Astrocyte of the spinal cord (primary cell): ENCODE data around the gene DUSP14.

ENCODE experiments used
- DNase-seq: peaks from one replicate; pipeline ENCODE4 v3.0.0; 2011; ENCODE audit warnings: low read depth, low spot score
- H3K4me3 ChIP-seq: 2 replicates; pipeline ENCODE4 v1.5.1; 2011; ENCODE audit warnings: low read depth, mild to moderate bottlenecking, low read length, moderate library complexity
- CTCF ChIP-seq: IDR thresholded peaks from 2 replicates; pipeline ENCODE4 v1.5.1; 2012; ENCODE audit warnings: low read depth, mild to moderate bottlenecking, low read length, inconsistent platforms
- in situ Hi-C: cut with HindIII; loops from 2 replicates; pipeline ENCODE4 v1.10.0; 2017; ENCODE audit warnings: low sequenced_read_pairs

DUSP14 gene

DNA sequence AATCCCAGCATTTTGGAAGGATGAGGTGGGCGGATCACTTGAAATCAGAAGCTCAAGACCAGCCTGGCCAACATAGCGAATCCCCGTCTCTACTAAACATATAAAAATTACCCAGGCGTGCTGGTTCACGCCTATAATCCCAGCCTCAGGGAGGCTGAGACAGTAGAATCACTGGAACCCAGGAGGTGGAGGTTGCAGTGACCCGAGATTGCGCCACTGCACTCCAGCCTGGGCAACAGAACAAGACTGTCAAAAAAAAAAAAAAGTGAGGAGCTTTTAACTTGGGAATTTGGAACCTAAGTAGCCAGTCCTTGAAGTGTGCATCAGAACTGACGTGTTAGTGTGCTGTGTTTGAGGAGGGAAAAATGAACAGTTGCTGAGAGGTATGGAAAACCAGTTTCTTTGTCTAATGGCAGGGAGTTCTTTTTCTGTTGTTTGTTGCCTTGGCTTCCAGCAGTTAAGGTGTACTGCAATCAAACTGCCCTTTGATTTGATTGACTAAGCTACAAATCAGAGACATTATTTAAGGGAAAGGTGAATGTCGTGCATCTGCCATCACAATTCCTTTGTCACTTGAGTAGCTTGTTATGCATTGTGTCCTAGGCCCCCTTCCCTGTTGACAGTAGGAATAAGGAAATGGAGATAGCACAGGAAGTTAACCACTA is 8.6 kb upstream of the DUSP14 start:
- in situ Hi-C loops, result no loop called here
- H3K4me3 ChIP-seq, result no peak overlapping the region
- DNase-seq, result no peak
- no peak for TF ChIP-seq CTCF

- DNase-seq, result peak; percentile 86
- TF ChIP-seq CTCF, result no peak
- H3K4me3 ChIP-seq, result no peak overlapping the region
- in situ Hi-C loops, result no loop called here
Observed at GRCh38 chr17:37483311-37484039, 6.2 kb upstream of the DUSP14 start.

DNA sequence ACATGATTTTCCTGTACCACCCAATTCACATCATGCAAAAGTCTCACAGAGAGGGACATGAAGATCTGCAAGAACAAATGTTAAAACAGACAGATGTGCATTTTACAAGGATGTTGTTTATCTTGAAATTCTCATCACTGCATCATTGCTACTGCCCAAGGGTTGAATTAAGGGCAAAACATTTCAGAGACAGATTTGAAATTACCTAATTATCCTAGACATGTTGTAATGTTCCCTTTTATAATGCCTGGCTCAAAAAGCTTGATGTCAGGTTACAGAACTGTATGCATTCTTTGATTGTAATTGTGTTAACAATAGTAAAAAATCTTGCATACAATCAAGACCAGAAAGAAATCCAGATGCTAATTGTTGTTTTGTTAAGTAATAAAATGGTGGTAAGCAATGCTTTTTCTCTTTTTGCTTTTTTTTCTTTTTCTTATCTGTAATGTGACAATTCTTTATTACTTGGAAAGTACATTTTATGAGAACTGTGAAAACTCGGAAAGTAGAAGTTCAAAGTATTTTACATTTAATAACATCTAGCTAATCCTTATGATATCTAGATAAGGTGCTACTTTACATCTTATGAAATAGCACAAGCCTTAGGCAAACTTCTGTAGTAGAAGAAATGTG is 3.6 kb upstream of the DUSP14 start:
- no peak overlapping the region for H3K4me3 ChIP-seq
- in situ Hi-C loops, result no loop called here
- DNase-seq, result no peak
- no peak for TF ChIP-seq CTCF

DNA sequence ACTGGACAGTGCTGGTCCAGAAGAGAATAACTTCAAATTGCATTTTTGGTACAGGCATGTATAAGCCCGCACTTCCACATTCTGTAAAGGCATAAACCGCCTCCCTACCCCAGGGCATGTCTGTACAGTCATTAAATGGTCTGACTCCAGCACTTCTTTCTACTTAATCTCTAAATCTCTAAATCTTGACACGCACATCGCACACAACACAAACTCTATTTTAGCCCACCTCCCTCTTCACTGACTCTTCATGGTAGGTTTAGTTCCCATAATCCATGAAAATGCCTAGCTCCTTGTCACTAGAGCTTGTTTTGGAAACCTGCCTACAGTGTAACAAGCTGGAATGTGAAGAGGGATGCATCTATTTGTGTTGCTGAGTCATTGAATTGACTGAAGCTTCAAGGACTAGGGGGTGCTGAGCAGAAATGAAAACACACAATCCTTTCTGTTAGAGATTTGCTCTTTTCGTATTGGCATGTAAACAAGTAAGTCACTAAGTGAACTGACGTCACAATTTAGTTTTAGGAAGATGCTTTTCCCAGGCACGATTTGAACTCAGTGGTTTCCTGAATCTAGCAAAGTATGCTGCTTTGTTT is 1.6 kb upstream of the DUSP14 start:
- in situ Hi-C loops, result no loop called here
- peak; percentile 95 for DNase-seq
- peak overlapping the region; percentile 85 for H3K4me3 ChIP-seq
- no peak for TF ChIP-seq CTCF

GRCh38 chr17:37488607-37489196 is 989 bp upstream of the DUSP14 start:
- H3K4me3 ChIP-seq, result peak overlapping the region; percentile 85
- in situ Hi-C loops, result no loop called here
- peak; percentile 94 for DNase-seq
- no peak for TF ChIP-seq CTCF

- H3K4me3 ChIP-seq, result peak overlapping the region; percentile 68
- TF ChIP-seq CTCF, result no peak
- peak; percentile 51 for DNase-seq
- in situ Hi-C loops, result no loop called here
Observed at GRCh38 chr17:37490022-37490587, 414 bp downstream of the DUSP14 start.
